Panc1 (cell line): ENCODE measurements around the gene TIGAR.

Source experiments
- CTCF ChIP-seq: fragments of 450-650 bp; IDR thresholded peaks from 2 replicates; pipeline ENCODE4 v1.5.1; 2017; ENCODE audit warnings: mild to moderate bottlenecking
- POLR2AphosphoS5 ChIP-seq: IDR thresholded peaks from 2 replicates; pipeline ENCODE4 v1.6.1; 2012; ENCODE audit warnings: mild to moderate bottlenecking, low read depth, low read length, moderate library complexity
- TCF7L2 ChIP-seq: IDR thresholded peaks from 2 replicates; pipeline ENCODE4 v1.6.1; 2011; ENCODE audit warnings: mild to moderate bottlenecking, low read depth, low read length, inconsistent platforms

- TF ChIP-seq CTCF (no peak), POLR2AphosphoS5 (no peak), TCF7L2 (no peak)
These were observed 49.1 kb upstream of the TIGAR start for GRCh38 chr12:4271717-4272423.
